ENCODE data around the gene SETD4.

DNA sequence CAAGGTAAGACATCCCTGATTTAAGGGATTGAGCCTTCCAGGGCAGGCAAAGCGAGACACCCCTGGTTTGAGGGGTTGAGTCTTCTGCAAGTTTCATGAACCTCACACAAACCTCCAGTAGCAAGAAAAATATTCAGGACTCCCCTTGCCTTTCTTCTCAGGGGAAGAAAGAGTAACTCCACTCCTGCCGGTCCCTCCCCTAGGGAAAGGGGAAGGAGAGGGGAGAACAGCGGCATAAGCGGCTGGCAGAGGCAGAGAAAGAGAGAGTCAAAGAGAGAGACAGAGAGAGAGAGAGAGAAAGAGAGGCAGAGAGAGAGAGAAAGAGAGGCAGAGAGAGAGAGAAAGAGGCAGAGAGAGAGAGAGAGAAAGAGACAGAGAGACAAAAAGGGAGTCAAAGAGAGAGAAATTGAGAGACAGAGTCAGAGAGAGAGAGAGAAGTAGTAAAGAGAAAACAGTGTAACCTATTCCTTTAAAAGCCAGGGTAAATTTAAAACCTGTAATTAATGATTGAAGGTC, 45.1 kb upstream of the SETD4 start:
- TF ChIP-seq CTCF (IDR thresholded peaks at IDR 0.05; ENCODE audit: extremely low read depth in 1 of 2, insufficient read depth in 1 of 2, low read depth in 1 of 2, low read length in 2 of 2) (no peak), POLR2A (IDR thresholded peaks at IDR 0.05; ENCODE audit: low read depth, low read length) (no peak)
- TF ChIP-seq, protein P1, sequence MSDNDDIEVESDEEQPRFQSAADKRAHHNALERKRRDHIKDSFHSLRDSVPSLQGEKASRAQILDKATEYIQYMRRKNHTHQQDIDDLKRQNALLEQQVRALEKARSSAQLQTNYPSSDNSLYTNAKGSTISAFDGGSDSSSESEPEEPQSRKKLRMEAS (IDR thresholded peaks at IDR 0.05; ENCODE audit: insufficient read depth, insufficient read length), result no peak

Measured in endothelial cell of umbilical vein (primary cell).